ENCODE measurements around the gene WDR37. TPM values are rescaled to one million over a fixed set of nuclear protein-coding genes. Genes with fewer than 3 reads are reported as not detected.

The WDR37 gene
- total RNA-seq, 1 donor from 2014 or later, result 38.5 TPM

DNA sequence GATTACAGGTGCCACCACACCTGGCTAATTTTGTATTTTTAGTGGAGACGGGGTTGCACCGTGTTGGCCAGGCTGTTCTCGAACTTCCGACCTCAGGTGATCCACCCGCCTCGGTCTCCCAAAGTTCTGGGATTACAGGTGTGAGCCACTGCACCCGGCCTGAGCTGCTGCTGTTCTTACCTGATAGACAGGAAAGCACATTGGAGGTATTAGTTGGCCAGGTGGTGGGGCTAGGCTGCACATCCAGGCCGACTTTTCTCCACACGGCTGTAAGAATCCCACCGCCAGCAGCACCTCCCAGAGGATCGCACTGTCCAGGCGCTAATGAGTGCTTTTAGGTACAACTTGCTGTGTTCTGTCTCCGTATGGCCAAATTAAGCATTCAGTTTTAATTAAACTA, 112.6 kb downstream of the WDR37 start:
- no peak for DNase-seq (ENCODE audit: low spot score)

DNA sequence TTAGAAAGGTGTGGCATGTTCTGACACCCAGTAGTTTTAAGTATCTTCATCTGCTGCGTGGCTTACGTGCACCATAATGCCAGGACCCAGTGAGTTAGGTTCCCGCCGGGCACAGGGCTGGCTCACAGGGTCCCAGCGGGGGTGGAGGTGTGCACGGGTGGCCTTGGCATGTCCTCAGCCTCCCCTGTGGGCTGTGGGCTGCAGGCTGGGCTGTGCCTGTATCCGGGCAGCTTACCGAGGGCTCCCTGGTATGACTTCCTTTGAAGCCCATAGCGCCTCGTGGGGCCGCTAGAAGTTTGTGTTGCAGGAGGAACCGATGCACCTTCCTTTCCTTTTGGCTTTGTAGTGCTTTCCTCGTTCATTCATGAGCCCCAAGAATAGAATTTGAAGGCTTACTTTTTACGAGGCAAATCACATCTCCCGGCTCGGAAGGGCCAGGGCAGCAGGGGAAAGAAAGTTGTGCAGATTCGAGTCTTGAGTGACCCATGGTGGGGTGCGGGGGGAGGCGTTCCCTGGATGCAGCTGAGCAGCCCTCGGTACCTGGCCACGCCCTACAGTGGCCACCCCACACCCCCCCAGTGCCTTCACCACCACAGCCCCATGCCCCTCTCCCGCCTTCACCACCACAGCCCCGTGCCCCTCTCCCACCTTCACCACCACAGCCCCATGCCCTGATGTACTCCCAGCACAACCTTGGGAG, 113.2 kb downstream of the WDR37 start:
- DNase-seq (ENCODE audit: low spot score), result no peak

DNA sequence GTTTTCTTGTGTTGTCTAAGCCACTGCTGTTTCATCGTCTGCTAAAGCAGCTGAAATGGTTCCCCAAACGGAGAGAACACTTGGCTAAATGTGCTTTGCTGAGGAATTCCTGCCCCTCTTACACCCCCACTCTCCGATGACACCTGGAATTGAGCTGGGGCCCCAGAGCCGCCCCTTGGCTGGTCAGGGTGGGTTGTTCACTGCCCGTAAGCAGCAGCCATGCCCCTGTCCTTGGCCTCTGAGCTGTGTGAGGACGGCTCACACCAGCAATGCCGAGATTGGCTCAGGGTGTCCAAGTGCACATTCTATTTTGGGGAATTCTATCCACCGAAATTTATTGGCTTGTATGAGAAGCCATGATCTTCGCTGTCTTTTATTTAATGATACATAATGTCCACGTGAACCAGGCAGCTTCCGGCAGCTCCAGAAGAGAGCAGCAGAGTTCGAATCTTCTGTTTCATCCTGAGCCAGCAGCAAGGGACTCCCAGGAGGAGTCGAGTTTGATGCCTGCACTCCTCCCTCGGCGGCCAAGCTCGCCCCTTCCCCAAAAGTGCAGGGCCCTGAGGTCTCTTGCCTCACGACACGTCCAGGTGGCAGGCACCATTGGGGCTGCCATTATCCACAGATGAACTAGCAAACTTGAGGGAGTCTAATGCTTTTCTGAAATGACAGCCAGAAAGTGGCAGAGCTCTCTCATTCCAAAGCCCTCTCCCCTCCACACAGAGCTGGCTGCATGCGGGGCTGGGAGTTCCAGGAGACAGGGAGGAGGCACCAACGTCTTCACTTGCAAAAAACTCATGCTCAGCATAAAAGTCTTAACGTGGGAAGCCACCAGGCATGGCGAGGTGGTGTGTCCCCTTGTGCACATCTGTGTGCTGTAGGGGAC, 114.0 kb downstream of the WDR37 start:
- DNase-seq (ENCODE audit: low spot score), result no peak

DNA sequence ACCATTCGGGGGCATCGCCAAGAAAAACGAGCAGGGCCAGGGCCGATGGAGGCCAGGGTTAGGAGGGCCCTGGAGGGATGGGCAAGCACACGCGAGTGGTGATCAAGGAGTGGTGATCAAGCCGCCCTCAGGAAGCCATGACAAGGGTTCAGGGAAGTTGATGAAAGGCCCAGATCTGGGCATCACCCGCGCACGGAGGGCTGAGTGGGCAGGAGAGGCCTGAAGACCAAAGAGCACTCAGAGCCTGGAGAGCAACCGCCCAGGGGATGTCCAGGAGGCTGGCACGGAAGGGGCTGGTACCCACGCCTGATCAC, 114.6 kb downstream of the WDR37 start:
- no peak for DNase-seq (ENCODE audit: low spot score)

DNA sequence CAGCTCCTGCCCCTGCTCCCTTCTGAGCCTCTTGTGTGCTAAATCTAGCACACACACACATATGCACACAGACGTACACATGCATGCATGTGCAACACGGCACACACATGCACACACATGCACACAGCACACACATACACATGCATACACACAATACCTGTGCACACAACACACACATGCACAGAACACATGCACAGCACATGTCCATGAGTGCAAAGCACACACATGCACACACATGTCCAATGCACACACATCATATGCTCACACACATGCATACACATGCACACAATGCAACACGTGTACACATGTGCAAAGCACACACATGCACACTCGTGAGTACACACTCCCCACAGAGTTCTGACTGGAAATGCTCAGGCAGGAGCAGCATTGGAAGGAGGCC, 115.0 kb downstream of the WDR37 start:
- DNase-seq (ENCODE audit: low spot score), result no peak

DNA sequence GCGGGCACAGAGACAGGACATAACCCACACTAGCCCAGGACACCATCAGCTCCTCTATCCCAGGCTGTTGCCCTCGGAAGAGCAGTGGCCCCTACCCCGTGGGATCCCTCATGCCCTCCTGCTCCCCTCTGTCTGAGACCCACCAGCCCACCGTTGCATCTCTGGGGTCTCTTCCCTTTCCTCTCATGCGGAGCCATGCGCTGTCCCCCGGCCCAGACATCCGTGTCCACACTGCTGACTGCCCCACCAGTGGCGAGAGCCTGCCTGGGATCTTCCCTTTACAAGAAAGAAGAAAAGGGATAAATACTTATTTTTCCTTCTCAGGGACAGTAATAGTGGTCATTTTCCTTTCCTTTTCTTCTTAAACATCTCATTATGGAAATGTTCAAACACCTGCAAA, 115.4 kb downstream of the WDR37 start:
- no peak for DNase-seq (ENCODE audit: low spot score)

DNA sequence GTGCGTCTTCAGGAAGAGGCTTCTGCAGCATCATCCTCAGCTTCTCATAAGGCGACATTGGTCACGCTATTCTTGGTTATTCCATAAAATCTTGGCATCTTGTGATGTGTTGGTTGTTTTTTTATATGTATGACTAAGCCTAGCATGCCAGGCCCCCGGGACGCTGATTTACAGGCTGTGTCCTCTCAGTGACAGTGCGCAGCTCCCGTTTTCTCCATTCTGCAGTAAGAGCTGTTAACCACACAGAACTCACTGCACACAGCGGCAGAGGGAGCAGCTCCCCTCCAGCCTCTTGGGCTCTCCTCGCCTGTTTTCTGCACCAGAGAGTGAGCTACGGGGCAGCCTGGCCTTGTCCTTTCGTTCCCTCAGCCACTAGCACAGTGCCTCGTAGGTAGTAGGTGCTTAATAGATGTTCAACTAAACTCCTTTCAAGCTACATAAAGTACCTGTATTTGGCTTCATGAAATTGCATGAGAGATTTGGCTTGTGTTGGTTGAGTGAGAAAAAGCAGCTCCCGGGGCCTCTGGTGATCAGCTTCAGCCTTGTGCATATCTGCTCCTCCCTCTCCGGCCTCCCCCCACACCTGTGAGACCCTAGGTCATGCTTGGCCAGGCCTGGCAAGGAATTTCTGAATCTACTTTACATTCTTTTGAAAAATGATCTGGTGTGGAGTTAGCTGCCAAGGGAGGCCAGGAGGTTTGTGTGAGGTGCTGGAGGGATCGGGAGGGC, 116.2 kb downstream of the WDR37 start:
- no peak for DNase-seq (ENCODE audit: low spot score)

DNA sequence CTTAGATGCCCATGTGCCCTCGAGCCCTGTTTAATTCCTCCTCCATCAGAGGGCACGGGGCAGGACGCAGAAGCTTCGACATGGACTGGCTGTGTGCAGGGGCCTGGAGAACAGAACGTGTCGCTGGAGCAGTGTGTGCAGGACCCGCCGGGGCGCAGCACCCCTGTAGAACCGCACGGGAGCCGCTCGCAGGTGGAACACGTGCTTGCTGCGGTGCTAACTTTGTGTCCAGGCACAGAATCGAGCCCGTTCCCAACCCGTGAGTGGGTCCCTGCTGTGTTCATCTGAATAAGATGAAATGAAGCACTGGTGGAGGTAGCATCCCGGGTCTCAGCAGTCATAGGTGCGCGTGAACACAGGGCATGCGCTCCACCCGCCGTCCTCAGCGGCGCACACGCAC, 116.9 kb downstream of the WDR37 start:
- no peak for DNase-seq (ENCODE audit: low spot score)

DNA sequence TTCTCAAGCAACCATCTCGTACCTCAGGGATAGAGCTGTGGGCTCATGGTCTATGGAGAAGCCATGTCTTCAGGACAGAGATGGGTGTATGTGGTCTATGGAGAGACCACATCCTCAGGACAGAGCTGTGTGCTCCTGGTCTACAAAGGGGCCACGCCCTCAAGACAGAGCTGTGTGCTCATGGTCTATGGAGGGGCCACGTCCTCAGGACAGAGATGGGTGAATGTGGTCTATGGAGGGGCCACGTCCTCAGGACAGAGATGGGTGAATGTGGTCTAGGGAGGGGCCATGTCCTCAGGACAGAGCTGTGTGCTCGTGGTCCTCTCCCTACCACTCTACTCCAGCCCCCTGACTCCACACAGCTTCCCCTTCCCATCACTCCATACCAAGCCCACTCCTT, 117.8 kb downstream of the WDR37 start:
- DNase-seq (ENCODE audit: low spot score), result no peak

DNA sequence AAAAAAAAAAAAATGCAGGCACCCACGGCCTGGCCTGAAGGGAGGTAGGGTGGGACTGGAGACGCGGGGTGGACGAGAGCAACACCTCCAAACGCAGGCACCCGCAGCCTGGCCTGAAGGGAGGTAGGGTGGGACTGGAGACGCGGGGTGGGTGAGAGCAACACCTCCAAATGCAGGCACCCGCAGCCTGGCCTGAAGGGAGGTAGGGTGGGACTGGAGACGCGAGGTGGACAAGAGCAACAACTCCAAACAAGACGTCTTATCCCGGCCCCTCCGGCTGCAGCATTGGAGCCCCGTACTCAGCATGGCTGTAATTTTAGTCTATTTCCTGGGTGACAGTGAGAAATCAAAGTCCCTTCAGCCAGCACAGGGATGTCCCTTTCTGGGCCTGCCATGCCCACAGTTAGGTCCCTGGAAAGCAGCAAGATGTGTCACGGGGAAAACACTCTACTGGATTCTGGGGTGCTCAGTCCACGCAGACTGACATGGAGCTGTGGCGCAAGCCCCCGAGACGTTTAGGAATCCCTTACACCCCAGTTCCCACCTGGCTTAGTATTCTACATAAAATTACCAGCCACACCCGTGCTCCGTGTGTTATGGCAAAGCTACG, 119.9 kb downstream of the WDR37 start:
- no peak for DNase-seq (ENCODE audit: low spot score)

DNA sequence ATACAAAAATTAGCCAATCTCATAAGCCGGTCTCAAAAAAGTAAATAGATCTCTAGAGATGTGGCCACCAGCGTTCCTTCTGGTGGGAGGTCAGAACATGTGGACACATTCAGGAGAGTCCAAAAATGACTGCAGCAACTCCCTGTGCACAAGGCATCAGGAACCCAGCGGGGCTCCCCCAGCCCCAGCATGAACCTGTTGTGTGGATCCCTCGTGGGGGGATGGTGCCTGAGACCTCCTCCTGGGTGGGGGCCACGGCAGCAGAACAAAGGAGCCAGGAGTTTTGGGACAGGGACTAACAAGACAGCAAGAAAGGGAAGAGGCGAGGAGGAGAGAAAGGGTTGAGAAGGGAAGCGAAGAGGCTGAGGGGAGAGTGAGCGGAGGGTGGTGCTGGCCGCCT, 121.8 kb downstream of the WDR37 start:
- DNase-seq (ENCODE audit: low spot score), result no peak

DNA sequence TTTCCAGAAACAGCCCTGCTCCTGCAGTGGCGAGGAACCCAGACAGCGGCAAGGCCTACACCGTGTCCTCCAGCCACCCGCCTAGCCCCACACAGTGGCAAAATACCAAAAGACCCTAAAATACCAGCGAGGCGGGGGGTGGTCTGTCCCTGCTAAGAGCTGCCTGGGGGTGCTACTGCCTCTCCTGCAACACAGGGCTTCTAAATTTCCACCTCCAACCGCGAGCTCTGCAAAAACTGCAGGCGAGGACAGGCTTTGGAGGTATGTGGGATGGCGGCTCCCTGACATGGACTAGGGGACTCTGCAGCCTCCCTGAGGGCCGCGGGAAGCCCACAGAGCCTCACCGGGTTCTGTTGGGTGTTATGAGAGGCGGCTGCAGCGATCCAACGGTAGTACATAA, 122.3 kb downstream of the WDR37 start:
- DNase-seq (ENCODE audit: low spot score), result no peak

DNA sequence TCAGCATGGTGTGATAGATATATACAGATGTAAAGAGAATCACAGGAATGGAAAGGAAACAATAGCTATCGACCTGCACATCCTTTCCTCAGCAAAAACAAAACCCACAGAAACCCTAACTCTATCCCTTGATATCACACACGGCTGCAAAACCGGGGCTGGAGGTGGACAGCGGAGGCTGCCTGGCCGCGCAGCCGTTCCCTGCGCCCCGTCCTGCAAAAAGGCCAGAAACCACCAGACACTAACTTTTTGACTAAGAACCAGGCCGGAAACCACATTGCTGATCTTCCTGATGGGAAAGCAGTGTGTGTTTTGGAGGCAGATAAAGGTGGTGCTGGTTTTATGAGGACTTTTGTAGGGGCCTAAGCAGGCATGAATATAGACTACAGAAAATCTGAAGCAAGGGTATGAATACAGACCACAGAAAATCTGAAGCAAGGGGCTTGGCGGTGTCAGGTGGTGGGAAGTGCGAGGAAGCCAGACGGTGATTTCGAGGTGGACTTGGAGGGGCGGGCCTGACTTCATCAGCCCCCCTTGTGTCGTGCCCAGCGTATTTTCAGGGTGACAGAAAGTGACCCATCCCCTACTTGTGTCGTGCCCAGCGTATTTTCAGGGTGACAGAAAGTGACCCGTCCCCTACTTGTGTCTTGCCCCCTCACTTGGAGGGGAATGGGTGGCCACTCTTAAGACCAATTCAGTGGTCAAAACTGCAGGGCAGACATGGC, 123.3 kb downstream of the WDR37 start:
- no peak for DNase-seq (ENCODE audit: low spot score)

DNA sequence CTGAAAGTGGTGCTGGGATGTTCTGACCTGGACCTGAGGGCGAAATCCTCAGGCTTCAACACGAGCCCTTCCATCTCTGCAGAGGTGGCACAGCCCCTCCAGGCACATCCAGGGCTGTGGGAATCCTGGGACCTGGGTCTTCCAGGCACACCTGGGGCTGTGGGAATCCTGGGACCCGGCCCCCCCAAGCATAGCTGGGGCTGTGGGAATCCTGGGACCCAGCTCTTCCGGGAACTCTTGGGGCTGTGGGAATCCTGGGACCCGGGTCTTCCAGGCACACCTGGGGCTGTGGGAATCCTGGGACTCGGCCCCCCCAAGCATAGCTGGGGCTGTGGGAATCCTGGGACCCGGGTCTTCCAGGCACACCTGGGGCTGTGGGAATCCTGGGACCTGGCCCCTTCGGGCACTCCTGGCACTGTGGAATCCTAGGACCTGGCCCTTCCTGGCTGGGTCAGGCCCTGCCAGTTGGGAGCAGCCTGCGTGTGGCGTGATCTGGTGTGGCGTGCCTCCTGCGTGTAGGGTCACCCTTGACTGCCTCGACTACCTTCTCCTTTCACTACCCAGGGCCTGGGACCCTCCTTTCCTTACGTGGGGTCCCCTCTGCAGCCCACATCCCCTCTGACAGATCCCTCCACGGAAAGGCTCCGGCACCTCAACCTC, 124.0 kb downstream of the WDR37 start:
- DNase-seq (ENCODE audit: low spot score), result no peak

DNA sequence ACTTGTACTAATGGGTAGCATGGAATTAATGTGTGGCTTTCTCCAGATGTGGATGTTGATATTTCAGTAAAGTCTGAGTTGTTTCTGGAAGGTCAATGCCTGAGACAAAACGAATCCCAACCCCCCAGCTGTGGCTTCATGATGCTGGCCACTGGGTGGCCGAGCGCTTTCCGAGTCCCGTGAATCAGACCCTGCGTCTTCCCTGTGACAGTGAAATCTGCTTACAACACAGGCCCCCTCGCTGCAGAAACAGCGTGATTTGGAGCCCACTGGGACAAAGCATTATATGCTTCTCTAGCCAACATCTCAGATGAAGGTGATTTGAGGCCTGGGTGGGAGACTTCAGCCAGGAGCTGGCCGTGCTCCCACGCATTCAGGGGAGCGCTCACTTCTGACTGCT, 124.7 kb downstream of the WDR37 start:
- no peak for DNase-seq (ENCODE audit: low spot score)

Other genes starting within 250 kb of the WDR37 start
- gene LARP4B, start 124.7 kb upstream of the WDR37 start, total RNA-seq (ENCODE audit: insufficient read depth, low replicate concordance), result 32.7 TPM
- gene GTPBP4, start 68.0 kb upstream of the WDR37 start, total RNA-seq (ENCODE audit: insufficient read depth, low replicate concordance), result 26.5 TPM
- 1.9 TPM for gene IDI2, start 30.5 kb upstream of the WDR37 start, total RNA-seq (ENCODE audit: insufficient read depth, low replicate concordance)
- gene IDI1, start 7.3 kb upstream of the WDR37 start, total RNA-seq (ENCODE audit: insufficient read depth, low replicate concordance), result 39.0 TPM